ENCODE data around the gene FLYWCH2. TPM values are rescaled to one million over a fixed set of nuclear protein-coding genes. Genes with fewer than 3 reads are reported as not detected.

Gene FLYWCH2
- total and polyA plus RNA-seq, 7 donors = 27.5 to 64.2 (median 43.2) TPM

DNA sequence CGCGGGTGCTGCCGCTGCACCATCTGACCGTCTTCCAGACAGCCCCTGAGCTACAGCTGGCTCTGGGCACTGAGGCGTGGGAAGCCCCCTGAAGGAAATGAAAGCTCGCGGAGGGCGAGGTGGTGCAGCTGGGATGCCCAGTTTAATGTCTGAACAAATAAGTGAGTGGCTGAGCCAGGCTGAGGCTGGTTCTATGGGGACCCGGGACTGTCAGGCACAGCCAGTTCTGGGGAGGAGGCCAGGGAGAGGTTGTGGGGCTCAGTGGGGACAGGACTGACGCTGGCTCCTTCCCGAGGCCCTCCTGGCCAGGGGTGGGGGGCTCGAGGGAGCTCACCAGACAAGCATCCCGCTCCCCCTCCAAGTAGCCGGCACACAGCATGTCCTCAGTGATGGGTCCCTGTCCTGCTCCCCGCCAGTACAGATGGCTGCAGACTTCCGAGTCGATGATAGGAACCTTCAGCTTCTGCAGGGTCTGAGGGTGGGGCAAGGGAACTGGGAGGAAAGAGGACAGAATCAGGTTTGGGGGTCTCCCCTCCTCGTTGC is 29.4 kb upstream of the FLYWCH2 start:
- Histone ChIP-seq H3K4me3 (no peak overlapping the region), H3K27ac (no peak overlapping the region), H3K36me3 (no peaks in the 10 kb centered on the region), H3K4me1 (peaks cover 0 to 4% (median 0%) of the 10 kb centered on the region in 4 donors), H3K9me3 (peaks cover 0 to 5% (median 3%) of the 10 kb centered on the region in 4 donors), H3K27me3 (peaks cover 17 to 68% (median 49%) of the 10 kb centered on the region in 3 donors)
- intact Hi-C loops (cut with DNase I) = no loop called here
- DNase-seq = no peak
- WGBS, 2 donors = 82 to 88% methylated on average over 18 of the region's 18 CpGs
- TF ChIP-seq EP300 (IDR thresholded peaks at IDR 0.05) (no peak), POLR2AphosphoS5 (IDR thresholded peaks at IDR 0.05) (no peak), POLR2A (IDR thresholded peaks at IDR 0.05) (no peak)
- TF ChIP-seq, protein P1, sequence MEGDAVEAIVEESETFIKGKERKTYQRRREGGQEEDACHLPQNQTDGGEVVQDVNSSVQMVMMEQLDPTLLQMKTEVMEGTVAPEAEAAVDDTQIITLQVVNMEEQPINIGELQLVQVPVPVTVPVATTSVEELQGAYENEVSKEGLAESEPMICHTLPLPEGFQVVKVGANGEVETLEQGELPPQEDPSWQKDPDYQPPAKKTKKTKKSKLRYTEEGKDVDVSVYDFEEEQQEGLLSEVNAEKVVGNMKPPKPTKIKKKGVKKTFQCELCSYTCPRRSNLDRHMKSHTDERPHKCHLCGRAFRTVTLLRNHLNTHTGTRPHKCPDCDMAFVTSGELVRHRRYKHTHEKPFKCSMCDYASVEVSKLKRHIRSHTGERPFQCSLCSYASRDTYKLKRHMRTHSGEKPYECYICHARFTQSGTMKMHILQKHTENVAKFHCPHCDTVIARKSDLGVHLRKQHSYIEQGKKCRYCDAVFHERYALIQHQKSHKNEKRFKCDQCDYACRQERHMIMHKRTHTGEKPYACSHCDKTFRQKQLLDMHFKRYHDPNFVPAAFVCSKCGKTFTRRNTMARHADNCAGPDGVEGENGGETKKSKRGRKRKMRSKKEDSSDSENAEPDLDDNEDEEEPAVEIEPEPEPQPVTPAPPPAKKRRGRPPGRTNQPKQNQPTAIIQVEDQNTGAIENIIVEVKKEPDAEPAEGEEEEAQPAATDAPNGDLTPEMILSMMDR (IDR thresholded peaks at IDR 0.05) = no peak

DNA sequence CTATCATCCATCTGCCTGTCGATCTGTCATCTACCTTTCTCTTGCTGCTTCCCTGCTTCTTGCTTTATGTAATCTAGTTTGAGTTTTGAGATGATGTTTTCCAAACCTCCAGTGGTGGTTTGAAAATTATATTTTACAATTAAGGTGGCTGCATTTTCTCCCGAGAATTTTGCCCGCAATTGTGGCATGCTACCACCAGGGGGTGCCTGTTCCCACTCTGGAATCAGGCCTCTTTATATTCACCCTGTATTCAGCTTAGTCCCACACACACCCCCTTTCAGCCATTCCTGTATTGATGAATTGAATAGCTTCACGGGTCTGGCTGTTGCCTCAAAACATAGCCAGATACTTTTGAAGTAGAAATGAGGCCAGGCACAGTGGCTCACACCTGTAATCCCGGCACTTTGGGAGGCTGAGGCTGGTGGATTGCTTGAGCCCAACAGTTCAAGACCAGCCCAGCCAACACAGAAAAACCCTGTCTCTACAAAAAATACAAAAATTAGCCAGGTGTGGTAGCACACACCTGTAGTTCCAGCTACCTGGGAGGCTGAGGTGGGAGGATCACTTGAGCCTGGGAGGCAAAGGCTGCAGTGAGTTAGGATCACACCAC is 28.2 kb upstream of the FLYWCH2 start:
- intact Hi-C loops (cut with DNase I) = no loop called here
- WGBS, 2 donors = 59 to 78% methylated on average over 5 of the region's 5 CpGs
- DNase-seq = no peak

DNA sequence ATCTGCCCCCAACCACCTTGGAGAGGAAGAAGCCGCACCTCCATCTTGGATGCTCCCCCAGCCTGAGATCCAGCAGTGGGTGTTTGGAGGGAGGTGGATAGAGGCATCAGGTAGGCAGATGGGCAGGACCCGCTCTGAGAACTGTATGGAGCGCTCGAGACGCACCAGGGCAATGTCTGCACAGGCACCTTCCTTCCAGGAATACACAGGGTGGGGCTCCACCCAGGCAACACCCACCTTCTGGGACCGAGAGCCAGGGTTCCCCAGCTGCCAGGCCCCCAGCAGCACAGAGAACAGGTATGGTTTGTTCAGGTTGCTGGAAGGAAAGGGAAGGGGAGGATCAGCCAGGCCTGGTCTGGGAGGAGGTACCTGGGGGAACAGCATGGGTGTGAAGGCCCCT is 27.5 kb upstream of the FLYWCH2 start:
- H3K27me3 ChIP-seq = peaks cover 19 to 72% (median 62%) of the 10 kb centered on the region in 3 donors
- peaks cover 0 to 4% (median 0%) of the 10 kb centered on the region in 4 donors for H3K4me1 ChIP-seq
- H3K4me3 ChIP-seq = no peak overlapping the region
- H3K9me3 ChIP-seq = peaks cover 0 to 5% (median 3%) of the 10 kb centered on the region in 4 donors
- whole genome bisulfite sequencing, 2 donors = 53 to 65% methylated on average over 6 of the region's 6 CpGs
- no peak for DNase-seq
- TF ChIP-seq POLR2AphosphoS5 (IDR thresholded peaks at IDR 0.05) (no peak), POLR2A (IDR thresholded peaks at IDR 0.05) (no peak), EP300 (IDR thresholded peaks at IDR 0.05) (no peak)
- TF ChIP-seq, protein P1 (IDR thresholded peaks at IDR 0.05) = no peak
- intact Hi-C loops (cut with DNase I) = no loop called here
- H3K27ac ChIP-seq = no peak overlapping the region
- H3K36me3 ChIP-seq = no peaks in the 10 kb centered on the region

More for the DNA sequence above, 28.2 kb upstream of the FLYWCH2 start:
- Histone ChIP-seq H3K4me1 (peaks cover 0 to 4% (median 0%) of the 10 kb centered on the region in 4 donors), H3K9me3 (peaks cover 0 to 5% (median 3%) of the 10 kb centered on the region in 4 donors), H3K36me3 (no peaks in the 10 kb centered on the region), H3K27ac (no peak overlapping the region), H3K27me3 (peaks cover 19 to 70% (median 58%) of the 10 kb centered on the region in 3 donors), H3K4me3 (no peak overlapping the region)
- no peak for TF ChIP-seq EP300 (IDR thresholded peaks at IDR 0.05)
- TF ChIP-seq POLR2AphosphoS5 (IDR thresholded peaks at IDR 0.05) = no peak
- TF ChIP-seq POLR2A (IDR thresholded peaks at IDR 0.05) = no peak
- TF ChIP-seq, protein P1 (IDR thresholded peaks at IDR 0.05) = no peak

DNA sequence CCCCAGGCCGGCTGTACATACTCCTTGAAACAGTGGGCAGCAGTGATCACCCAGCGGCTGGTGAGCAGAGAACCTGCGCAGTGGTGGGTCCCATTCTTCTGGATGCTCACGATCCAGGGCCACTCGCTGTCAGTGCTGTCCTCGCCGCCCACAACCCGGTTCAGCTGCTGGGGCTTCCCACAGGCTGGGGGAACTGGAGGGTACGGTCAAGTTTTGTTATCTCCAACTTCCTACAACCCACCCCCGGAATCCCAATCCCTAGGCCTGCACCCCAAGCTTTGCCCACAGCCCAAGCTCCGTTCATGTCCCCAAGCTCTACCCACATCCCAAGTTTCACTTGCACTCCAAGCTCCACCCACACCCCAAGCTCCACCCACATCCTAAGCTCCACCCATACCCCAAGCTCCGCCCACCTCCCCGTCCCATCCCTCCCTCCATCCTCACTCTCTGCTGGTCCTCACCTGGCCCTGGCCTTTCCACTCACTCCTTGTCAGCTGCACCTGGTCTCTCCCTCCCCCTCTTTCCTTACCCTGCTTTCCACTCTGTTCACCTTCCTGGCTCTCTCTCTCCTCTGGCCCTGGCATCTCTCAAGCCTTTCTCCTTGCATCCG is 26.8 kb upstream of the FLYWCH2 start:
- H3K27ac ChIP-seq = no peak overlapping the region

More for the DNA sequence above, 26.8 kb upstream of the FLYWCH2 start:
- TF ChIP-seq, protein P1 (IDR thresholded peaks at IDR 0.05) = no peak
- TF ChIP-seq POLR2A (IDR thresholded peaks at IDR 0.05) (no peak), EP300 (IDR thresholded peaks at IDR 0.05) (no peak), POLR2AphosphoS5 (IDR thresholded peaks at IDR 0.05) (no peak)
- WGBS, 2 donors = 91 to 92% methylated on average over 14 of the region's 14 CpGs
- no peak overlapping the region for H3K4me3 ChIP-seq
- peaks cover 0 to 4% (median 0%) of the 10 kb centered on the region in 4 donors for H3K4me1 ChIP-seq
- intact Hi-C loops (cut with DNase I) = no loop called here
- peaks cover 0 to 9% (median 3%) of the 10 kb centered on the region in 4 donors for H3K9me3 ChIP-seq
- peaks cover 19 to 74% (median 60%) of the 10 kb centered on the region in 3 donors for H3K27me3 ChIP-seq
- H3K36me3 ChIP-seq = no peaks in the 10 kb centered on the region
- DNase-seq = no peak
